Stimulated activated CD4-positive, alpha-beta T cell treated with anti-CD3 and anti-CD28 coated beads, Interleukin-4, amount 100 ng/mL, for 1 hour (primary cell): ENCODE results near the gene ENTHD1.

Source experiments
- DNase-seq: peaks from one replicate; pipeline ENCODE4 v3.0.0-alpha.2; 2020

ENTHD1 gene, protein sequence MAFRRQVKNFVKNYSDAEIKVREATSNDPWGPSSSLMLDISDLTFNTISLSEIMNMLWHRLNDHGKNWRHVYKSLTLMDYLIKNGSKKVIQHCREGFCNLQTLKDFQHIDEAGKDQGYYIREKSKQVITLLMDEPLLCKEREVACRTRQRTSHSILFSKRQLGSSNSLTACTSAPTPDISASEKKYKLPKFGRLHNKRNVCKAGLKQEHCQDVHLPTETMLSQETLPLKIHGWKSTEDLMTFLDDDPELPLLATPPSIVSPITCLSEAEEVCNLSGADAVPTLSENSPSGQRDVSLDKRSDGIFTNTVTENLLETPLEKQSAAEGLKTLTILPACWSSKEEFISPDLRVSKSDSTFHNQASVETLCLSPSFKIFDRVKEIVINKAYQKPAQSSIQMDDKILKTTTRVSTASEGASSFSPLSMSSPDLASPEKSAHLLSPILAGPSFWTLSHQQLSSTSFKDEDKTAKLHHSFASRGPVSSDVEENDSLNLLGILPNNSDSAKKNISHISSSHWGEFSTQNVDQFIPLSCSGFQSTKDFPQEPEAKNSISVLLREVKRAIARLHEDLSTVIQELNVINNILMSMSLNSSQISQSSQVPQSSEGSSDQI

DNA sequence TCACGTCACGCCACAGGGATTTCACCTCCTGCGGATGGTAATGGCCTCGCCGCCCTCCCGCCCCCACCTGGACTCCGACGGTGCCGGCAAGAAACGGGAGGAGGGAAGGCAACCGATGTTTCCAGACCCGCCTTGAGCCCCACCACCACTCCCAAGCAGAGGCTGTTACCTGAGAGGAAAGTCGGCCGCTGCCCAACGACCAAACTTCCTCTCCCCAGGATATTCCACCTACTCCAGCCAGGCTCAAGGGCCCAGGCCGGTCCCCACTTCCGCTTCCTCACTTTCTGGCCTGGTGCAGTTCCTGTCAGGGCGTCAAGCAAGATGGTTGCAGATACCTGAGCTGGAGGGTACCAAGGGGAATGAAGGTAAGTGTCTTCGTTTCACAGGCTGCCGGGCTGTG is at the start of gene ENTHD1:
ENTHD1 (minus strand) TSS at position 235 of the 400 bp plus-strand sequence. CDS start 6,012 bp downstream, outside the sequence.
- DNase-seq, result no peak

DNA sequence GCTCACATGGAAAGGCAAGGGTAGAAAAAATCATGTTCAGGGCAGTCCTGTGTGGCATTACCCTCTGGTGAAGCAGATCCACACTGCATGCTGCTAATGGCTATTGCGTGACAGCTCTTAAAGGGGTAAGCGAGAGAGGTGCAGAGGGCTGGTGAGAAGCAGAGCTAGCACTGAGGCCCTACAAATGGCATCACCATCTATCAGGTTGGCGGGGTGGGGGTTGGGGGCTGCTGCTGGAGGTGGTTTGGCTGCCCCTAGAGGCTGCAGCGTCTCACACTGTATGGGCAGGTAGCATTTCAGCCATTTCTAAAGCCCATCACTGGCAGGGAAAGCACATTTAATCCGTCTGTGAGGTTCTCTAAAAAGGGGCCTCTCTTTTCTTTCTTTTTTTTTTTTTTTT is 49.8 kb upstream of the ENTHD1 start:
- DNase-seq, result peak; percentile 53

DNA sequence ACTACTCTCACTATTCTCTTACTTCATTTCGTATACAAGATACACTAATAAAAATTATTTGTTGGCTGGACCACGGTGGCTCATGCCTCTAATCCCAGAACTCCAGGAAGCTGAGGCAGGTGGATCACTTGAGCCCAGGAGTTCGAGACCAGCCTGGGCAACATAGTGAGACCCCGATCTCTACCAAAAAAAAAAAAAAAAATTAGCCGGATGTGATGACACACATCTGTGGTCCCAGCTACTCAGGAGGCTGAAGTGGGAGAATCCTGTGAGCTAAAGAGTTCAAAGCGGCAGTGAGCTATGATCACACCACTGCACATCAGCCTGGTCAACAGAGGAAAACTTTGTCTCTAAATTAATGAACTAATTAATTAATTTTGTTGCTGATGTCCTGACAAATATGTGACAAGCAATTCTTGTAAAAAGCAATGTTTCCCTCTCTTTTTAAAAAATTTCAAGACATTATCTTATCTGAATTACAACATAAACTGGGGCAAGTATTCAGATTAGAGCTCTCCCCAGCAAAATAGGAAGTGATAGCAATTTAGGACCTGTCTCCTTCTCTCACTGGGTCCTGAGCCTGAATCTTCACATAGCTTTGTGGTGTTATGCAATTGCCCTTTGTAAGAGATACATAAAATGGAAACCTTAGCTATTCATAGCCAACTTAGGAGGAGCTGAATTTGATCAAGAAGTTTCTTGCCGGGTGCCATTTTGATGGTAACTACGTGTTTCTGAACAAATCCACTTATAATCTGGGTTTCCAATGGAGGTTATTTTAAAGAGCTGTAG is 49.1 kb upstream of the ENTHD1 start:
- no peak for DNase-seq

DNA sequence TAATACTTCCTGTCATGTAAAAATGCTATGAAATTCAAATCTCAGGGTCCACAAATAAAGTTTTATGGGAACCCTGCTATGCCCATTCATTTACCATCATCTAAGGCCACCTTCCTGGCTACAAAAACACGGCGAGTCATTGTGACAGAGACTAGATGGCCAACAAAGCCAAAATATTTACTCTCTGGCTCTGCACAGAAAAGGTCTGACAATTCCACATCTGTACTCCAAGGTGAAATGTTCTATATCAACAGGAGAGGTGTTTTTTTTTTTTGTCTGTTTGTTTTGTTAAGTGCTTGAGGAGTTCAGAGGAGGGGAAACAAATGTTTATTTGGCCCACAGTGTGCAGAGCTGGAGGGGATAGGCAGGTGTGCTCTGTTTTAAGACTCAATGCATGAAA is 48.0 kb upstream of the ENTHD1 start:
- DNase-seq, result no peak

- DNase-seq, result no peak
Measured at GRCh38 chr22:39940757-39941305, 47.3 kb upstream of the ENTHD1 start.

GRCh38 chr22:39939830-39940229 is 46.3 kb upstream of the ENTHD1 start:
- no peak for DNase-seq

DNA sequence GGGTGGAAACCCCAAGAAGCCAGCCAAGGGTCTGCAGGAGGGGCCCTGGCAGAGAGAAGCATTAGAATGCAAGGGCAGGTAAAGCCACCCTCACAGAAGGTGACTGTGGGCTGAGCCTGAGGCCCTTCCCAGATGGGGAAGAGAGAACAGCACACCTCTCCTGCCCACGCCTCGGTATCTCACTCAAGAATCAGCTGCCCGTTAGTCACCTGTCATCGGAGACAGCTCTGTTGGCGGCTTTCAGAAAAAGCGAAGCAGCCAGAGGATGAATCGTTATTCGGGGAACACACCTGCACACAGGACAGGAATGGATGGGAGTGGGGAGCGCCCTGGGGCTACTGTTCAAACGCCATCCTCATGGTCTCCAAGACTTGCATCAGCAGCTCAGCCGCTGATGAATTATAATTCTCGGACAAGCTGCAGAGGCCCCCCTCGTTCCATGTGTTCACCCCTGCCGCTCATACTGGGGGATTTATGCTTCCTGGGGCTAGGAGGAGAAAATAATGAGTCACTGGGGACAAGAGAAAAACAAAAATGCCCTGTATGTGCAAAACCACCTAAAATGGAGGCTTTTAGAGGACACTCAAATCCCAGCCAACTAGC is 45.0 kb upstream of the ENTHD1 start:
- peak; percentile 66 for DNase-seq

- DNase-seq, result no peak
Measured at GRCh38 chr22:39937906-39938305, 44.3 kb upstream of the ENTHD1 start.

- no peak for DNase-seq
Measured at GRCh38 chr22:39936523-39937145, 43.1 kb upstream of the ENTHD1 start.

- no peak for DNase-seq
Measured at GRCh38 chr22:39935612-39936011, 42.1 kb upstream of the ENTHD1 start.

DNA sequence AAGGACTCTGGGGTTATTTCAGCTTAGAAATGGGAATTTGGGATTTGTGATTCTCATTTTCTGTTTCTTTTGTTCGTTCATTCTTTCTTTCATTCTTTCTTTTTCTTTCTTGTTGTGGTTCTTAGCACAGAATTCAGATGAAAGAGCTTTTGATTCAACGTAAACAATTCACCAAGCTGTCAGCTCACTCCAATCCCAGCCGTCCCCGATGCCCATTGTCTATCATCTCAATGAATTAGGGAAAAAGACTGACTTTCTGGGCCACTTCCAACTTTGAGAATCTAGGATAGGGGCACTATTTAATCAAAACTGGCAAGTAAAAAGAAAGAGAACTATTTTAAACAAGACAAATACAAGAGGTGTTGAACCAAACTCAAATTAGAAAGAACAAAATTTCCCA is 41.6 kb upstream of the ENTHD1 start:
- no peak for DNase-seq

- no peak for DNase-seq
Measured at GRCh38 chr22:39933741-39934140, 40.2 kb upstream of the ENTHD1 start.

DNA sequence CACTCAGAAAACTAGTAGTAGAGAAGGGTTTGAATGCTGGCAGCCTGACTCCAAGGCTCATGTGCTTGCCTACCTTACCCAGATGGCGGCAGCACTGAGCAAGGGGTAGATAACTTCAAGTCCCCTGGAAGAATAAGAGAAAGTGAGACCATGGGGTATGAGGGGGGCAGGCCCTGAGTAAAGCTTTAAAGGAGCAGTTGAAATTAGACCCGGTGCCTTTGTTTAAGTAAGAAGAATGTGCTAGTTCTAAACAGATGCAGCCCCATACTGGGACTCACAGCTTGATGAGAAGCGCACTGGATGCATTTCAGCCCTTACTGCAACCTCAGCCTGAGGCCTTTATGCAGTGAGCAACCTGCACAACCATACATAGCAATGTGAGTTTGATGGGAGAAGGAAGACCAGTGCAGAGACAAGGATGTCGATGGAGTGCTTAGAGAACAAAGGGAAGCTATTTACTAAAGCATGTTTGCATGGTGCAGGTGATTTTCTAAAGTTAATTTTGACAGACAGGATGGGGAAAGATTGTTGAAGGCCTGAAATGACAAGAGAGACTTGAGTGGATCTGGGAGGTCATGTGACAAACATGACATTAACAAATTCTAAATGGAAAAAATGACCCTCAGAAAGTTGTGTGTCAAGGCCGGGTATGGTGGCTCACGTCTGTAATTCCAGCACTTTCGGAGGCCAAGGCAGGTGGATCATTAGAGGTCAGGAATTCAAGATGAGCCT is 39.5 kb upstream of the ENTHD1 start:
- peak; percentile 65 for DNase-seq

- no peak for DNase-seq
Measured at GRCh38 chr22:39932166-39932565, 38.6 kb upstream of the ENTHD1 start.

- no peak for DNase-seq
Measured at GRCh38 chr22:39931251-39931650, 37.7 kb upstream of the ENTHD1 start.

- DNase-seq, result no peak
Measured at GRCh38 chr22:39928536-39929520, 35.3 kb upstream of the ENTHD1 start.

GRCh38 chr22:39927544-39927943 is 34.0 kb upstream of the ENTHD1 start:
- DNase-seq, result no peak

- DNase-seq, result no peak
Measured at GRCh38 chr22:39926753-39927152, 33.2 kb upstream of the ENTHD1 start.

DNA sequence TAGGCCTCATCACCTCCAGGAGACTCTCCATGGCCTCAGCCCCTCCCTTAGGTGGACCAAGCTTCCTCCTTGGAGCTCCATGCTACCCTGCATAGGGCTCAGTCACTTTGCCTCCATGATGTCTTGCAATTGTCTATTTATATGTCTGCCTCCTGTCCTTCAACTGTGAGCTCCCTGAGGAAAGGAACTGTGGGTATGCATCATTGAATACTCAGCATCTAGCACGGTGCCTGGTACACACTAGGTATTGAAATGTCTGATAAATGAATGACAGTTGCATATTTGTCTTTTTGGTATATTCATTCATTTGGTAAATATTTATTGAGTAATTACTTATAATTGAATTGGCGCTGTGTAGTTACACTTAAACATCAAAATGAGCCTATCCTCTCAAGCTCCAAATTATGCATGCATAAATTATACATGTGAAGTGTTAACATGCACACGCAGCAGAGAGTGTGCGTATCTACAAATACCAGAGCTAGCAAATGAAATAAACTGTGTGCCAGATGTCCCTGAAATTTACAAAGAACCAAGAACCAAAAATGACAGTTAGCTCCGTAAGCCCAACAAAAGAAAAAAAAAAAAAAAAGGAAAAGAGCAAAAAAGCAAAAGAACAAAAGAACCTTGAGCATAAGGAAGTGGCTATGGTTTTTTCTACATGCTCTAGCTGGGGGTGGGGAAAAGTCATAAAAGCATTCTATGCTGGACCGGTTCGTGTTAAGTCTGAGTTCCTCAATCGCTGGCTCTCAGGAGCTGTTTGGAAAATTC is 32.5 kb upstream of the ENTHD1 start:
- DNase-seq, result no peak

GRCh38 chr22:39925273-39925672 is 31.7 kb upstream of the ENTHD1 start:
- DNase-seq, result no peak
